HEK293 (cell line): ENCODE measurements around the gene FERMT3.

ENCODE experiments used
- CTCF ChIP-seq: fragments of 450-650 bp; formaldehyde crosslinking; IDR thresholded peaks from 2 replicates; pipeline ENCODE4 v1.5.1; 2016; ENCODE audit warnings: missing biosample characterization, missing genetic modification characterization
- HIC1 ChIP-seq: fragments of 450-650 bp; formaldehyde crosslinking; IDR thresholded peaks from 2 replicates; pipeline ENCODE4 v1.5.1; 2016; ENCODE audit warnings: missing biosample characterization, missing genetic modification characterization
- HOXA7 ChIP-seq: sonication (generic); formaldehyde crosslinking; IDR thresholded peaks from 2 replicates; pipeline ENCODE4 v1.8.1; 2022; ENCODE audit warnings: missing genetic modification reagents, borderline replicate concordance
- INSM2 ChIP-seq: fragments of 450-650 bp; formaldehyde crosslinking; IDR thresholded peaks from 2 replicates; pipeline ENCODE4 v1.5.1; 2016; ENCODE audit warnings: missing biosample characterization, missing genetic modification characterization
- KLF1 ChIP-seq: fragments of 450-650 bp; formaldehyde crosslinking; IDR thresholded peaks from 2 replicates; pipeline ENCODE4 v1.5.1; 2016; ENCODE audit warnings: missing biosample characterization, missing genetic modification characterization
- KLF8 ChIP-seq: fragments of 450-650 bp; formaldehyde crosslinking; IDR thresholded peaks from 2 replicates; pipeline ENCODE4 v1.5.1; 2016; ENCODE audit warnings: missing biosample characterization, missing genetic modification characterization
- OVOL3 ChIP-seq: fragments of 450-650 bp; formaldehyde crosslinking; IDR thresholded peaks from 2 replicates; pipeline ENCODE4 v1.5.1; 2016; ENCODE audit warnings: missing biosample characterization, missing genetic modification characterization
- PRDM2 ChIP-seq: fragments of 450-650 bp; formaldehyde crosslinking; IDR thresholded peaks from 2 replicates; pipeline ENCODE4 v1.5.1; 2016; ENCODE audit warnings: missing biosample characterization, missing genetic modification characterization, borderline replicate concordance
- SCRT2 ChIP-seq: fragments of 450-650 bp; formaldehyde crosslinking; IDR thresholded peaks from 2 replicates; pipeline ENCODE4 v1.5.1; 2016; ENCODE audit warnings: missing biosample characterization, missing genetic modification characterization
- SP3 ChIP-seq: fragments of 450-650 bp; formaldehyde crosslinking; IDR thresholded peaks from 2 replicates; pipeline ENCODE4 v1.5.1; 2016; ENCODE audit warnings: missing biosample characterization, missing genetic modification characterization
- TSHZ1 ChIP-seq: fragments of 450-650 bp; formaldehyde crosslinking; IDR thresholded peaks from 2 replicates; pipeline ENCODE4 v1.5.1; 2016; ENCODE audit warnings: missing biosample characterization, missing genetic modification characterization, borderline replicate concordance
- ZBTB17 ChIP-seq: fragments of 450-650 bp; formaldehyde crosslinking; IDR thresholded peaks from 2 replicates; pipeline ENCODE4 v1.5.1; 2016; ENCODE audit warnings: missing biosample characterization, missing genetic modification characterization
- ZNF133 ChIP-seq: fragments of 450-650 bp; formaldehyde crosslinking; IDR thresholded peaks from 2 replicates; pipeline ENCODE4 v1.5.1; 2016; ENCODE audit warnings: missing biosample characterization, missing genetic modification characterization
- ZNF324 ChIP-seq: fragments of 450-650 bp; formaldehyde crosslinking; IDR thresholded peaks from 2 replicates; pipeline ENCODE4 v1.5.1; 2016; ENCODE audit warnings: missing biosample characterization, missing genetic modification characterization
- ZNF335 ChIP-seq: fragments of 450-650 bp; formaldehyde crosslinking; conservative IDR thresholded peaks from 2 replicates; pipeline ENCODE4 v1.5.1; 2016; ENCODE audit warnings: missing biosample characterization, missing genetic modification characterization
- ZNF341 ChIP-seq: fragments of 450-650 bp; formaldehyde crosslinking; IDR thresholded peaks from 2 replicates; pipeline ENCODE4; 2016; ENCODE audit warnings: low read depth, missing biosample characterization, missing genetic modification characterization
- ZNF391 ChIP-seq: fragments of 450-650 bp; formaldehyde crosslinking; IDR thresholded peaks from 2 replicates; pipeline ENCODE4 v1.5.1; 2016; ENCODE audit warnings: low read depth, missing biosample characterization, missing genetic modification characterization, borderline replicate concordance
- ZNF426 ChIP-seq: fragments of 450-650 bp; formaldehyde crosslinking; IDR thresholded peaks from 2 replicates; pipeline ENCODE4 v1.5.1; 2017; ENCODE audit warnings: missing biosample characterization, missing genetic modification characterization, mild to moderate bottlenecking, inconsistent platforms, moderate library complexity
- ZNF501 ChIP-seq: fragments of 450-650 bp; formaldehyde crosslinking; IDR thresholded peaks from 2 replicates; pipeline ENCODE4 v1.5.1; 2016; ENCODE audit warnings: missing biosample characterization, missing genetic modification characterization
- ZNF560 ChIP-seq: fragments of 450-650 bp; formaldehyde crosslinking; IDR thresholded peaks from 2 replicates; pipeline ENCODE4 v1.5.1; 2017; ENCODE audit warnings: missing biosample characterization, missing genetic modification characterization, borderline replicate concordance
- ZNF624 ChIP-seq: fragments of 450-650 bp; formaldehyde crosslinking; IDR thresholded peaks from 2 replicates; pipeline ENCODE4 v1.5.1; 2017; ENCODE audit warnings: missing biosample characterization, missing genetic modification characterization
- ZNF626 ChIP-seq: fragments of 450-650 bp; sonication (Bioruptor Pico); formaldehyde crosslinking; IDR thresholded peaks from 2 replicates; pipeline ENCODE4 v1.5.1; 2018; ENCODE audit warnings: missing biosample characterization, missing genetic modification characterization, inconsistent platforms
- ZNF76 ChIP-seq: fragments of 450-650 bp; formaldehyde crosslinking; IDR thresholded peaks from 2 replicates; pipeline ENCODE4; 2016; ENCODE audit warnings: low read depth, missing biosample characterization, missing genetic modification characterization, borderline replicate concordance
- ZNF785 ChIP-seq: fragments of 450-650 bp; formaldehyde crosslinking; IDR thresholded peaks from 2 replicates; pipeline ENCODE4 v1.5.1; 2016; ENCODE audit warnings: missing biosample characterization, missing genetic modification characterization

The FERMT3 gene

GRCh38 chr11:64252003-64252872 is 45.7 kb downstream of the FERMT3 start (continued):
- TF ChIP-seq PRDM2 (tag by site-specific recombination): no peak
- TF ChIP-seq ZNF626 (tag by site-specific recombination): no peak
- TF ChIP-seq KLF8 (tag by site-specific recombination): peak; percentile 47; the same call in 1 of the 2 replicates
- TF ChIP-seq TSHZ1 (tag by site-specific recombination): no peak
- TF ChIP-seq ZNF76 (tag by site-specific recombination): peak; percentile 48; the same call in 1 of the 2 replicates
- TF ChIP-seq SP3 (tag by site-specific recombination): peak; percentile 54
- peak; percentile 56; the same call in 1 of the 2 replicates for TF ChIP-seq ZNF335 (tag by site-specific recombination)
- TF ChIP-seq ZNF341: peak; percentile 57
- peak; percentile 47 for TF ChIP-seq KLF1 (tag by site-specific recombination)
- TF ChIP-seq ZNF391: 0 out of 2 replicates have a peak, but pooled peaks have one; percentile 12
- TF ChIP-seq ZNF624 (tag by site-specific recombination): no peak
- TF ChIP-seq ZNF501: no peak
- TF ChIP-seq INSM2 (tag by site-specific recombination): no peak
- no peak for TF ChIP-seq HOXA7 (CRISPR knock-in tag)
- TF ChIP-seq ZNF426: no peak
- TF ChIP-seq CTCF (tag by site-specific recombination): peak; percentile 91
- no peak for TF ChIP-seq ZNF785 (tag by site-specific recombination)
- TF ChIP-seq OVOL3: no peak
- no peak for TF ChIP-seq ZNF560 (tag by site-specific recombination)
- TF ChIP-seq ZNF324: no peak
- TF ChIP-seq ZNF133: no peak
- peak; percentile 66 for TF ChIP-seq ZBTB17 (tag by site-specific recombination)
- TF ChIP-seq SCRT2 (tag by site-specific recombination): no peak
- peak; percentile 73 for TF ChIP-seq HIC1
